ENCODE measurements around the gene IQCN.

Gene IQCN

GRCh38 chr19:18271433-18271841, 2.8 kb downstream of the IQCN start:
- TF ChIP-seq ZBTB8A (tag by site-specific recombination; IDR thresholded peaks at IDR 0.05) = 0 out of 2 replicates have a peak, but pooled peaks have one; percentile 24
- TF ChIP-seq GLI2 (tag by site-specific recombination; IDR thresholded peaks at IDR 0.05; ENCODE audit: borderline replicate concordance, low read depth) = no peak
- peak; percentile 59; the same call in 1 of the 2 replicates for TF ChIP-seq SCRT1 (tag by site-specific recombination; IDR thresholded peaks at IDR 0.05; ENCODE audit: borderline replicate concordance)
- TF ChIP-seq SCRT2 (tag by site-specific recombination; IDR thresholded peaks at IDR 0.05) = peak; percentile 81
- peak; percentile 76 for TF ChIP-seq ZNF600 (tag by site-specific recombination; IDR thresholded peaks at IDR 0.05)
- peak; percentile 74 for TF ChIP-seq PRDM10 (tag by site-specific recombination; IDR thresholded peaks at IDR 0.05)
- H3K27ac ChIP-seq (ENCODE audit: extremely low read depth, low read depth, low read length) = no peak overlapping the region
- H3K4me1 ChIP-seq (ENCODE audit: control insufficient read depth, insufficient read depth, low read length) = no peaks in the 10 kb centered on the region
- no peaks in the 10 kb centered on the region; a peak in 1 of 3 replicates for H3K36me3 ChIP-seq (ENCODE audit: control insufficient read depth in 2 of 2, insufficient read depth in 1 of 2, low read length in 2 of 2)
- POLR2A ChIA-PET = interaction anchor here (1.5 kb wide), 1 partner anchor 10 kb away, joined by 5 read pairs; the partner anchor contains the start of gene JUND
- CTCF ChIA-PET = interaction anchor here (0.6 to 2.5 kb wide), 7 partner anchors 11 to 209 kb away, joined by 3 to 7 read pairs (median 3); a partner anchor contains a TSS
- no peak overlapping the region for H3K4me3 ChIP-seq (ENCODE audit: low read depth, low read length)
- no peaks in the 10 kb centered on the region for H3K9me3 ChIP-seq (ENCODE audit: control insufficient read depth, insufficient read depth, low read depth, low read length)

DNA sequence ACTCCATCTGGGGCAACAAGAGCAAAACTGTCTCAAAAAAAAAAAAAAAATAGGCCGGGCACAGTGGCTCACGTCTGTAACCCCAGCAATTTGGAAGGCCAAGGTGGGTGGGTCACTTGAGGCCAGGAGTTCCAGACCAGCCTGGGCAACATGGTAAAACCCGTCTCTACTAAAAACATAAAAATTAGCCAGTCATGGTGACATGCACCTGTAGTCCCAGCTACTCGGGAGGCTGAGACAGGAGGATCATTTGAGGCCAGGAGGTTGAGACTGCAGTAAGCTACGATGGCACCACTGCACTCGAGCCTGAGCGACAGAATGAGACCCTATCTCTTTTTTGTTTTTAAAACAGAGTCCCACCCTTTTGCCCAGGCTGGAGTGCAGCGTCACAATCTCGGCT, 3.9 kb downstream of the IQCN start:
- H3K27ac ChIP-seq (ENCODE audit: extremely low read depth, low read depth, low read length) = no peak overlapping the region
- no peak for TF ChIP-seq SCRT1 (tag by site-specific recombination; IDR thresholded peaks at IDR 0.05; ENCODE audit: borderline replicate concordance)
- no peak for TF ChIP-seq ZEB2 (tag by site-specific recombination; IDR thresholded peaks at IDR 0.05)
- no peak for TF ChIP-seq ZNF629 (tag by site-specific recombination; IDR thresholded peaks at IDR 0.05)
- no peak for TF ChIP-seq PBX3 (CRISPR knock-in tag; IDR thresholded peaks at IDR 0.05)
- POLR2A ChIA-PET = interaction anchor here (0.6 to 2.7 kb wide), 3 partner anchors 11 to 144 kb away, joined by 6 to 8 read pairs (median 6); partner anchors contain the start of gene JUND
- CTCF ChIA-PET = interaction anchor here (0.7 to 2.5 kb wide), 2 partner anchors 19 to 56 kb away, joined by 4 to 7 read pairs; no protein-coding TSS in a partner anchor
- no peaks in the 10 kb centered on the region for H3K36me3 ChIP-seq (ENCODE audit: control insufficient read depth in 2 of 2, insufficient read depth in 1 of 2, low read length in 2 of 2)
- no peak overlapping the region for H3K4me3 ChIP-seq (ENCODE audit: low read depth, low read length)
- H3K4me1 ChIP-seq (ENCODE audit: control insufficient read depth, insufficient read depth, low read length) = no peaks in the 10 kb centered on the region
- no peaks in the 10 kb centered on the region for H3K9me3 ChIP-seq (ENCODE audit: control insufficient read depth, insufficient read depth, low read depth, low read length)

DNA sequence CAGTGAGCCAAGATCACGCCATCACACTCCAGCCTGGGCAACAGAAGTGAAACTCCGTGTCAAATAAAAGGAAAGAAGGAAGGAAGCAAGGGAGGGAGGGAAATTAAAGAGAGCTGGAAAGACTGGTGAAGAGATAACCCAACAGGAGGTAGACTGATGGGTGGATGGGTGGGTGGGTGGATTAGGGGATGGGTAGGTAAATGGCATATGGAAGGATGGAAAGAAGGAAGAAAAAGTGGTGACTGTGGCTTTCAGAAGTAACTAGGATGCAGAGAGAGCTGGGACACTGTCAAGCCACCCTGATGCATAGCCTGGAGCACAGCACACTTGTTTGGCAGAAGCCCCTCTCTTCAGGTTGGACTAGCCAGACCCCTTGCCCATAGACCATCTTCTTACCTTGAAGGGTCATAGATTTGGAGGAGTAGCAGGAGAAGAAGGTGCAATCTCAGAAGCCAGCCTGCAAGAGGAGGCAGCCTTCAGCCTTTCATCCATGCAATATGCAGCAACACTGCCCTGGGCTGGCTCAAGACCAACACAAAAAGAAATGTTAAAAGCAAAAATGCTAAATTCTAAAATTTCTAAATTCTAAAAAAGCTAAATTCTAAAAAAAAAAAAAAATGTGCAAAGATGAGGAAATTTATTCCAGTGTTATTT, 5.1 kb downstream of the IQCN start:
- Histone ChIP-seq H3K4me1 (ENCODE audit: control insufficient read depth, insufficient read depth, low read length) (no peaks in the 10 kb centered on the region), H3K36me3 (ENCODE audit: control insufficient read depth in 2 of 2, insufficient read depth in 1 of 2, low read length in 2 of 2) (no peaks in the 10 kb centered on the region), H3K4me3 (ENCODE audit: low read depth, low read length) (no peak overlapping the region), H3K9me3 (ENCODE audit: control insufficient read depth, insufficient read depth, low read depth, low read length) (no peaks in the 10 kb centered on the region), H3K27ac (ENCODE audit: extremely low read depth, low read depth, low read length) (no peak overlapping the region)
- POLR2A ChIA-PET = interaction anchor here (0.6 to 2.7 kb wide), 4 partner anchors 11 to 59 kb away, joined by 3 to 6 read pairs (median 4); partner anchors contain the start of gene JUND
- CTCF ChIA-PET = interaction anchor here (0.6 to 3.1 kb wide), 10 partner anchors 10 to 374 kb away, joined by 3 to 19 read pairs (median 4); no protein-coding TSS in a partner anchor
- TF ChIP-seq WT1 (tag by site-specific recombination; IDR thresholded peaks at IDR 0.05) = no peak
